Measurements from ENCODE around the gene MAGEB16. TPM values are rescaled to one million over a fixed set of nuclear protein-coding genes. Genes with fewer than 3 reads are reported as not detected.

Gene MAGEB16
- total and polyA plus RNA-seq, 10 of the 15 experiments (the other 5 are each of a cell fraction or from before 2014, with no cell fraction given), result 0.04 to 0.35 (median 0.11) TPM; not detected in 1

DNA sequence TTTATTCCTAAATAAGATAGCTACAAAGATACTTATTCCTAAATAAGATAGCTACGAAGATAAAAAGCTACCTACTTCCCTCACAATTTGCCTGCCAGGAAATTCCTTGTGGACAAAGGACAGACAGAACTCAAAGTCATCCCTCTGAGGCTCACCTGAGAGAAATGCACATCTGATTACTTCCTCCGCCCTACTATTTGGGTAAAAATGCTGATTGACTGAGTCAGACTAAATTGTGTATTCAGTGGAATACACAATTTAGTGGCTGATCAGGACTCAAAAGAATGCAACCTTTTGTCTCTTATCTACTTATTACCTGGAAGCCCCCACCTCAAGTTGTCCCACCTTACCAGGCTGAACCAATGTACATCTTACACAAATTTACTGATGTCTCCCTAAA is 10.3 kb upstream of the MAGEB16 start (continued):
- TF ChIP-seq, protein P1, sequence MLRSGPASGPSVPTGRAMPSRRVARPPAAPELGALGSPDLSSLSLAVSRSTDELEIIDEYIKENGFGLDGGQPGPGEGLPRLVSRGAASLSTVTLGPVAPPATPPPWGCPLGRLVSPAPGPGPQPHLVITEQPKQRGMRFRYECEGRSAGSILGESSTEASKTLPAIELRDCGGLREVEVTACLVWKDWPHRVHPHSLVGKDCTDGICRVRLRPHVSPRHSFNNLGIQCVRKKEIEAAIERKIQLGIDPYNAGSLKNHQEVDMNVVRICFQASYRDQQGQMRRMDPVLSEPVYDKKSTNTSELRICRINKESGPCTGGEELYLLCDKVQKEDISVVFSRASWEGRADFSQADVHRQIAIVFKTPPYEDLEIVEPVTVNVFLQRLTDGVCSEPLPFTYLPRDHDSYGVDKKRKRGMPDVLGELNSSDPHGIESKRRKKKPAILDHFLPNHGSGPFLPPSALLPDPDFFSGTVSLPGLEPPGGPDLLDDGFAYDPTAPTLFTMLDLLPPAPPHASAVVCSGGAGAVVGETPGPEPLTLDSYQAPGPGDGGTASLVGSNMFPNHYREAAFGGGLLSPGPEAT (IDR thresholded peaks at IDR 0.05; ENCODE audit: low read depth), result no peak
- TF ChIP-seq NR2C2 (IDR thresholded peaks at IDR 0.05; ENCODE audit: borderline replicate concordance, control insufficient read depth, insufficient read length, low read depth), result no peak
- TF ChIP-seq SMC3 (IDR thresholded peaks at IDR 0.05; ENCODE audit: borderline replicate concordance, low read length), result no peak
- TF ChIP-seq ZNF384 (IDR thresholded peaks at IDR 0.05; ENCODE audit: borderline replicate concordance, low read depth, low read length), result no peak
- no peak for TF ChIP-seq NFYA (IDR thresholded peaks at IDR 0.05; ENCODE audit: borderline replicate concordance, low read depth, low read length)
- TF ChIP-seq PAX8 (IDR thresholded peaks at IDR 0.05), result no peak
- TF ChIP-seq, protein P2, sequence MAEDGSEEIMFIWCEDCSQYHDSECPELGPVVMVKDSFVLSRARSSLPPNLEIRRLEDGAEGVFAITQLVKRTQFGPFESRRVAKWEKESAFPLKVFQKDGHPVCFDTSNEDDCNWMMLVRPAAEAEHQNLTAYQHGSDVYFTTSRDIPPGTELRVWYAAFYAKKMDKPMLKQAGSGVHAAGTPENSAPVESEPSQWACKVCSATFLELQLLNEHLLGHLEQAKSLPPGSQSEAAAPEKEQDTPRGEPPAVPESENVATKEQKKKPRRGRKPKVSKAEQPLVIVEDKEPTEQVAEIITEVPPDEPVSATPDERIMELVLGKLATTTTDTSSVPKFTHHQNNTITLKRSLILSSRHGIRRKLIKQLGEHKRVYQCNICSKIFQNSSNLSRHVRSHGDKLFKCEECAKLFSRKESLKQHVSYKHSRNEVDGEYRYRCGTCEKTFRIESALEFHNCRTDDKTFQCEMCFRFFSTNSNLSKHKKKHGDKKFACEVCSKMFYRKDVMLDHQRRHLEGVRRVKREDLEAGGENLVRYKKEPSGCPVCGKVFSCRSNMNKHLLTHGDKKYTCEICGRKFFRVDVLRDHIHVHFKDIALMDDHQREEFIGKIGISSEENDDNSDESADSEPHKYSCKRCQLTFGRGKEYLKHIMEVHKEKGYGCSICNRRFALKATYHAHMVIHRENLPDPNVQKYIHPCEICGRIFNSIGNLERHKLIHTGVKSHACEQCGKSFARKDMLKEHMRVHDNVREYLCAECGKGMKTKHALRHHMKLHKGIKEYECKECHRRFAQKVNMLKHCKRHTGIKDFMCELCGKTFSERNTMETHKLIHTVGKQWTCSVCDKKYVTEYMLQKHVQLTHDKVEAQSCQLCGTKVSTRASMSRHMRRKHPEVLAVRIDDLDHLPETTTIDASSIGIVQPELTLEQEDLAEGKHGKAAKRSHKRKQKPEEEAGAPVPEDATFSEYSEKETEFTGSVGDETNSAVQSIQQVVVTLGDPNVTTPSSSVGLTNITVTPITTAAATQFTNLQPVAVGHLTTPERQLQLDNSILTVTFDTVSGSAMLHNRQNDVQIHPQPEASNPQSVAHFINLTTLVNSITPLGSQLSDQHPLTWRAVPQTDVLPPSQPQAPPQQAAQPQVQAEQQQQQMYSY (CRISPR knock-in tag; IDR thresholded peaks at IDR 0.05), result no peak
- no peak for TF ChIP-seq IRF4 (IDR thresholded peaks at IDR 0.05; ENCODE audit: low read depth, low read length)
- no peak for TF ChIP-seq ZNF274 (IDR thresholded peaks at IDR 0.05; ENCODE audit: insufficient read depth, insufficient read length)

Measured in GM12878 (cell line).